ENCODE results near the gene DUSP9. TPM values are rescaled to one million over a fixed set of nuclear protein-coding genes. Genes with fewer than 3 reads are reported as not detected.
A peak's percentile ranks its signal among the peaks of the same experiment; 100 is the strongest.

DUSP9 gene
- total and polyA plus RNA-seq, 3 experiments from 2014 or later: 0.08 to 0.15 (median 0.09) TPM

GRCh38 chrX:153700376-153700945, 53.5 kb downstream of the DUSP9 start:
- H3K27me3 Mint-ChIP-seq: peaks cover 0 to 5% of the 10 kb centered on the region in 2 donors
- ChIA-PET CTCF (no interaction called here), POLR2A (no interaction called here)
- H3K4me3 Mint-ChIP-seq: no peak overlapping the region
- Histone ChIP-seq H3K4me3 (ENCODE audit: low read length) (no peak overlapping the region), H3K4me1 (ENCODE audit: insufficient read depth, low read length) (no peaks in the 10 kb centered on the region), H3K27ac (ENCODE audit: low read depth, low read length) (no peak overlapping the region), H3K36me3 (ENCODE audit: insufficient read depth, low read length) (no peaks in the 10 kb centered on the region), H3K27me3 (ENCODE audit: insufficient read depth, low read length, poor library complexity, severe bottlenecking) (no peaks in the 10 kb centered on the region), H3K9me3 (ENCODE audit: low read length) (no peaks in the 10 kb centered on the region)
- no peak for DNase-seq
- peaks cover 0 to 2% (median 0%) of the 10 kb centered on the region in 3 donors for H3K4me1 Mint-ChIP-seq
- no peaks in the 10 kb centered on the region for H3K9me3 Mint-ChIP-seq
- peaks cover 0 to 68% (median 0%) of the 10 kb centered on the region in 3 donors for H3K36me3 Mint-ChIP-seq
- H3K27ac Mint-ChIP-seq: peak overlapping the region in 1 of 8 donors; percentile 21

Other genes with a start within 250 kb of the DUSP9 start
- not detected for gene PNMA6E, start 245.9 kb upstream of the DUSP9 start, total RNA-seq
- not detected for gene PNMA6E, start 245.9 kb upstream of the DUSP9 start, polyA plus RNA-seq
- gene ZFP92, start 235.7 kb upstream of the DUSP9 start, total RNA-seq: 1 to 10 TPM; 1.7 to 1.9 TPM
- 0.41 TPM for gene ZFP92, start 235.7 kb upstream of the DUSP9 start, polyA plus RNA-seq
- 1 to 10 TPM; 1.9 to 2.3 TPM for gene TREX2, start 201.1 kb upstream of the DUSP9 start, total RNA-seq
- 0.77 TPM for gene TREX2, start 201.1 kb upstream of the DUSP9 start, polyA plus RNA-seq
- 10 to 100 TPM; 70.2 to 73.8 TPM for gene HAUS7, start 176.6 kb upstream of the DUSP9 start, total RNA-seq
- gene HAUS7, start 176.6 kb upstream of the DUSP9 start, polyA plus RNA-seq: 29.9 TPM
- not detected for gene BGN, start 152.2 kb upstream of the DUSP9 start, total RNA-seq
- not detected for gene BGN, start 152.2 kb upstream of the DUSP9 start, polyA plus RNA-seq
- not detected for gene ATP2B3, start 129.6 kb upstream of the DUSP9 start, total RNA-seq
- not detected for gene ATP2B3, start 129.6 kb upstream of the DUSP9 start, polyA plus RNA-seq
- gene CCNQ, start 48.1 kb upstream of the DUSP9 start, total RNA-seq: 10 to 100 TPM; 36.2 to 38.3 TPM
- gene CCNQ, start 48.1 kb upstream of the DUSP9 start, polyA plus RNA-seq: 36.9 TPM
- not detected for gene PNCK, start 26.6 kb downstream of the DUSP9 start, total RNA-seq
- not detected for gene PNCK, start 26.6 kb downstream of the DUSP9 start, polyA plus RNA-seq
- 1 to 10 TPM; 1.0 to 1.2 TPM for gene SLC6A8, start 40.7 kb downstream of the DUSP9 start, total RNA-seq
- 0.12 TPM for gene SLC6A8, start 40.7 kb downstream of the DUSP9 start, polyA plus RNA-seq
- gene BCAP31, start 77.2 kb downstream of the DUSP9 start, total RNA-seq: 100 to 1,000 TPM; 140 to 153 TPM
- gene BCAP31, start 77.2 kb downstream of the DUSP9 start, polyA plus RNA-seq: 333 TPM
- gene ABCD1, start 77.7 kb downstream of the DUSP9 start, total RNA-seq: 1 to 10 TPM; 3.9 to 4.1 TPM
- 3.4 TPM for gene ABCD1, start 77.7 kb downstream of the DUSP9 start, polyA plus RNA-seq
- under 1 TPM; 0.51 to 0.57 TPM for gene PLXNB3, start 117.0 kb downstream of the DUSP9 start, total RNA-seq
- gene PLXNB3, start 117.0 kb downstream of the DUSP9 start, polyA plus RNA-seq: not detected
- gene SRPK3, start 133.8 kb downstream of the DUSP9 start, total RNA-seq: not detected
- not detected for gene SRPK3, start 133.8 kb downstream of the DUSP9 start, polyA plus RNA-seq
- gene IDH3G, start 147.2 kb downstream of the DUSP9 start, total RNA-seq: 10 to 100 TPM; 54.2 to 61.6 TPM
- gene IDH3G, start 147.2 kb downstream of the DUSP9 start, polyA plus RNA-seq: 109 TPM
- gene SSR4, start 147.5 kb downstream of the DUSP9 start, total RNA-seq: 100 to 1,000 TPM; 158 to 166 TPM
- gene SSR4, start 147.5 kb downstream of the DUSP9 start, polyA plus RNA-seq: 567 TPM
- gene PDZD4, start 183.3 kb downstream of the DUSP9 start, total RNA-seq: 1 to 10 TPM; 1.3 to 2.3 TPM
- 2.1 TPM for gene PDZD4, start 183.3 kb downstream of the DUSP9 start, polyA plus RNA-seq
- under 1 TPM; 0.62 to 0.79 TPM for gene L1CAM, start 239.0 kb downstream of the DUSP9 start, total RNA-seq
- gene L1CAM, start 239.0 kb downstream of the DUSP9 start, polyA plus RNA-seq: 0.38 TPM